Type B pancreatic cell (in vitro differentiated cells): ENCODE measurements around the gene AK5. TPM values are rescaled to one million over a fixed set of nuclear protein-coding genes. Genes with fewer than 3 reads are reported as not detected.

Experiments used
- DNase-seq: peaks from one replicate; pipeline ENCODE4 v3.0.0; 2021; ENCODE audit warnings: mixed read lengths; ENCODE audit not compliant: unreplicated experiment; ENCODE audit errors: extremely low spot score
- H3K27ac Mint-ChIP-seq: 2 replicates; pipeline ENCODE4 v1.8.0; 2021; ENCODE audit warnings: mild to moderate bottlenecking, mixed read lengths
- H3K27me3 Mint-ChIP-seq: 2 replicates; pipeline ENCODE4 v1.8.0; 2021; ENCODE audit warnings: mixed read lengths
- H3K36me3 Mint-ChIP-seq: 2 replicates; pipeline ENCODE4 v1.8.0; 2021; ENCODE audit warnings: mixed read lengths
- H3K4me1 Mint-ChIP-seq: one replicate; pipeline ENCODE4 v1.8.0; 2021; ENCODE audit warnings: mixed read lengths; ENCODE audit not compliant: unreplicated experiment
- H3K4me3 Mint-ChIP-seq: 2 replicates; pipeline ENCODE4 v1.8.0; 2021; ENCODE audit warnings: mild to moderate bottlenecking, mixed read lengths
- H3K9me3 Mint-ChIP-seq: 2 replicates; pipeline ENCODE4 v1.8.0; 2021; ENCODE audit warnings: mixed read lengths
- CTCF ChIP-seq: fragments of 200-600 bp; sonication (generic); conservative IDR thresholded peaks from 2 replicates; pipeline ENCODE4 v1.5.0; 2021; ENCODE audit warnings: antibody characterized with exemption, mild to moderate bottlenecking
- total RNA-seq: library from RNA; stranded (reverse); gene quantifications from 2 replicates; pipeline ENCODE4 v1.2.1, GENCODE V29; 2021; ENCODE audit warnings: low replicate concordance

AK5 gene
- total RNA-seq, 1 donor from 2014 or later = 1.0 TPM

GRCh38 chr1:77386276-77386675 lies 104.5 kb downstream of the AK5 start:
- H3K4me3 Mint-ChIP-seq = no peak overlapping the region
- H3K9me3 Mint-ChIP-seq = no peaks in the 10 kb centered on the region
- TF ChIP-seq CTCF = no peak
- H3K27ac Mint-ChIP-seq = no peak overlapping the region
- no peaks in the 10 kb centered on the region for H3K4me1 Mint-ChIP-seq
- peaks cover 2% of the 10 kb centered on the region for H3K27me3 Mint-ChIP-seq
- no peaks in the 10 kb centered on the region for H3K36me3 Mint-ChIP-seq
- no peak for DNase-seq

GRCh38 chr1:77387553-77387952 lies 105.7 kb downstream of the AK5 start:
- DNase-seq = no peak
- no peak overlapping the region for H3K27ac Mint-ChIP-seq
- H3K36me3 Mint-ChIP-seq = no peaks in the 10 kb centered on the region
- no peaks in the 10 kb centered on the region for H3K9me3 Mint-ChIP-seq
- H3K4me3 Mint-ChIP-seq = no peak overlapping the region
- H3K4me1 Mint-ChIP-seq = no peaks in the 10 kb centered on the region
- TF ChIP-seq CTCF = no peak
- H3K27me3 Mint-ChIP-seq = peaks cover 2% of the 10 kb centered on the region

DNA sequence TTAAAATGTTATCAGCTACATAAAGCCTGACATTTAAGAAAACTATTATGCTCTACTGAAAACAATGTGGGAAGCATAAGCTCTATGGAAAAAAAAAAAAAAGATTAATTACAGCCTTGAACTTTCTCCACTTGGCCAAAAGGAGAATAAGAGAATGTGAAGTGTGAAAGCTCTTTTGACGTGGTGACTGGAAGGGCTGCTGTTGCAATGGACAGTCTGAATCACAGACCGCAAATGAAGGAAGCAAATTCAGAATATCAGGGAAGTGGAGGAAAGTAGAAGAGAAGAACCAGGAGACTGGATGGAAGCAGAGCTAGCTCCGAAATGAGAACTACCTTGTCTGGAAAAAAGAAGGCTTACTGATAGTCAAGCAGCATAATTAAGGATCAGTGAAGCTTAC lies 106.8 kb downstream of the AK5 start:
- Mint-ChIP-seq H3K27me3 (peaks cover 2% of the 10 kb centered on the region), H3K4me1 (no peaks in the 10 kb centered on the region), H3K36me3 (no peaks in the 10 kb centered on the region), H3K4me3 (no peak overlapping the region), H3K9me3 (no peaks in the 10 kb centered on the region), H3K27ac (no peak overlapping the region)
- DNase-seq = no peak
- no peak for TF ChIP-seq CTCF

GRCh38 chr1:77392486-77392885 lies 110.7 kb downstream of the AK5 start:
- H3K27me3 Mint-ChIP-seq = no peaks in the 10 kb centered on the region
- no peak overlapping the region for H3K27ac Mint-ChIP-seq
- no peak for DNase-seq
- no peaks in the 10 kb centered on the region for H3K4me1 Mint-ChIP-seq
- peaks cover 4% of the 10 kb centered on the region for H3K36me3 Mint-ChIP-seq
- TF ChIP-seq CTCF = no peak
- H3K4me3 Mint-ChIP-seq = no peak overlapping the region
- peaks cover 5% of the 10 kb centered on the region for H3K9me3 Mint-ChIP-seq

GRCh38 chr1:77394166-77394565 lies 112.3 kb downstream of the AK5 start:
- no peak overlapping the region for H3K27ac Mint-ChIP-seq
- no peak for DNase-seq
- TF ChIP-seq CTCF = no peak
- no peaks in the 10 kb centered on the region for H3K4me1 Mint-ChIP-seq
- peaks cover 4% of the 10 kb centered on the region for H3K36me3 Mint-ChIP-seq
- H3K9me3 Mint-ChIP-seq = peaks cover 5% of the 10 kb centered on the region
- H3K4me3 Mint-ChIP-seq = no peak overlapping the region
- H3K27me3 Mint-ChIP-seq = no peaks in the 10 kb centered on the region

DNA sequence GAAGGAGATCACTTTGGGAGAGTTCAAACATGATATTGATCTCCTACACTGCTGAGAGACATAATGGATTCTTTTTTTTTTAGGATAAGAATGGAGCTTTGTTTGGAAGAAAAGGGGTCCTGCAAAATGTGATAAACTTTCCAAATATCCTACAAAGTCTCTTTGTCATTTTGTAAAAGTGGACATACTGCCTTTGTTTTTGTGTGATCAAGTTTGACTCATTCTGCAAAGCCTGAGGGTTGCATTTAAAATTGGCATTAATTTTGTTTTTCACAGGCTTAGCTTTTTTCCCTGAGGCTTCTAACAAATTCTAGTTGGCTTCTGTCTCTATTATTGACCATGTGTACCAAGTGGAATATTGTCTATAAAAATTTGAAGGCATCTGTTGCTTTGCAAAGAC lies 113.2 kb downstream of the AK5 start:
- Mint-ChIP-seq H3K36me3 (peaks cover 4% of the 10 kb centered on the region), H3K27ac (no peak overlapping the region), H3K4me1 (no peaks in the 10 kb centered on the region), H3K4me3 (no peak overlapping the region), H3K27me3 (no peaks in the 10 kb centered on the region), H3K9me3 (peaks cover 5% of the 10 kb centered on the region)
- no peak for TF ChIP-seq CTCF
- DNase-seq = no peak
